Measurements from ENCODE around the gene RAB10. TPM values are rescaled to one million over a fixed set of nuclear protein-coding genes. Genes with fewer than 3 reads are reported as not detected.

Gene RAB10
- total and polyA plus RNA-seq, 2 experiments from 2014 or later = 100 to 122 TPM

DNA sequence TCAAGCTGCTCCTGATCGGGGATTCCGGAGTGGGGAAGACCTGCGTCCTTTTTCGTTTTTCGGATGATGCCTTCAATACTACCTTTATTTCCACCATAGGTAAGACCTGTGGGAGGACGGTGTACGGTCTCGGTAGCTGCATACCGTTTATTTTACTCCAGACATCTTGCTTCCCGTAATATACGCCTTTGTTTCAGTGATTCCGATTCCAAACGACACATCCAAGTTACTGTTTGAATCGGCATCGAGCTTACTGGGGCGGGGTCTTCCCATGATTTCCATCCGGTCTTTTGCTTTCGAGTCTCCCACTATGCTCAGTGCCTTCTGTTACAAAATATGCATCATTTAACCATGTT lies 731 bp downstream of the RAB10 start:
- Histone ChIP-seq H3K27ac (peak overlapping the region; percentile 99), H3K79me2 (peaks cover 66% of the 10 kb centered on the region), H3K4me2 (peak overlapping the region; percentile 79), H2AFZ (peak overlapping the region; percentile 10), H3K9me2 (replicated peaks; ENCODE audit: insufficient read depth) (no peaks in the 10 kb centered on the region), H3K36me3 (replicated peaks; ENCODE audit: insufficient read depth, low read depth) (no peaks in the 10 kb centered on the region), H3K4me1 (ENCODE audit: insufficient read depth) (peaks cover 12% of the 10 kb centered on the region), H4K20me1 (ENCODE audit: insufficient read depth, poor library complexity, severe bottlenecking) (peaks cover 47% of the 10 kb centered on the region), H3K9me3 (ENCODE audit: low read depth) (no peaks in the 10 kb centered on the region), H3K27me3 (no peaks in the 10 kb centered on the region), H3K4me3 (peak overlapping the region; percentile 66)
- WGBS (ENCODE audit: low lambda C conversion rate, missing lambda C conversion rate) = 2% methylated on average over 18 of the region's 18 CpGs
- no peak for DNase-seq (ENCODE audit: low spot score)
- TF ChIP-seq EZH2phosphoT487 (IDR thresholded peaks at IDR 0.05; ENCODE audit: low read depth, severe bottlenecking, unreplicated experiment) = no peak
- TF ChIP-seq, protein P1, sequence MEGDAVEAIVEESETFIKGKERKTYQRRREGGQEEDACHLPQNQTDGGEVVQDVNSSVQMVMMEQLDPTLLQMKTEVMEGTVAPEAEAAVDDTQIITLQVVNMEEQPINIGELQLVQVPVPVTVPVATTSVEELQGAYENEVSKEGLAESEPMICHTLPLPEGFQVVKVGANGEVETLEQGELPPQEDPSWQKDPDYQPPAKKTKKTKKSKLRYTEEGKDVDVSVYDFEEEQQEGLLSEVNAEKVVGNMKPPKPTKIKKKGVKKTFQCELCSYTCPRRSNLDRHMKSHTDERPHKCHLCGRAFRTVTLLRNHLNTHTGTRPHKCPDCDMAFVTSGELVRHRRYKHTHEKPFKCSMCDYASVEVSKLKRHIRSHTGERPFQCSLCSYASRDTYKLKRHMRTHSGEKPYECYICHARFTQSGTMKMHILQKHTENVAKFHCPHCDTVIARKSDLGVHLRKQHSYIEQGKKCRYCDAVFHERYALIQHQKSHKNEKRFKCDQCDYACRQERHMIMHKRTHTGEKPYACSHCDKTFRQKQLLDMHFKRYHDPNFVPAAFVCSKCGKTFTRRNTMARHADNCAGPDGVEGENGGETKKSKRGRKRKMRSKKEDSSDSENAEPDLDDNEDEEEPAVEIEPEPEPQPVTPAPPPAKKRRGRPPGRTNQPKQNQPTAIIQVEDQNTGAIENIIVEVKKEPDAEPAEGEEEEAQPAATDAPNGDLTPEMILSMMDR (IDR thresholded peaks at IDR 0.05; ENCODE audit: poor library complexity) = no peak
- TF ChIP-seq EZH2 (IDR thresholded peaks at IDR 0.05; ENCODE audit: borderline replicate concordance) = no peak

DNA sequence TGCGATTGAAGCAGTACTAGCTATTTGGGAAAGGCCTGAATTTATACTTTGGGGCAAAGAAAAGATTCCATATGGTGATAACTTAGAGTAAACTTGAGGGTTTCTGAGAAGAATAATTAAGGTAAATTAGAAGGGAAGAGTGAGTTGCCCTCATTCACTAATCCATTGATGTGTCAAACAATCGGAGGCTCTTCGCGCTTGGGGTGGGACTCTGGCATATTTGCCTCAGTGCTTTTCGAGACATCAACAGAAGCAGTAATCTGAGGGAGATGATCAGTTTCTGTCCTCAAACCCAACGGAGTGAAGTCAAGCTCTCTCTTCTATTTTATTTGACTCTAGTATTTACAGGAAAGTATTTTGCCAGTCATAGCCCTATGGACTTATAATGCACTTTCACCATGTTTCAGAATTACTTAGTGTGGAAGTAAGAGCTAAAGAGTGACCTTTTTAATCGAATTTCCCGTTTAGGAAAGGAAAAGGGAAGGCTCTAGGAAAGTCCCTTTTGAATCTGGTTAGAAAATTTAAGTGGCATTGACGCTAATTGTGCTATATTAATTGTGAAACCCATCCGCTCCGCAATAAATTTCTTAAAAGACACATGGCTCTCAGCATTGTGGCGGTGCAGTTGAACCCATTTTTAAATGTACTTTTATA lies 1.3 kb downstream of the RAB10 start:
- 3% methylated on average over 12 of the region's 12 CpGs for WGBS (ENCODE audit: low lambda C conversion rate, missing lambda C conversion rate)
- H4K20me1 ChIP-seq (ENCODE audit: insufficient read depth, poor library complexity, severe bottlenecking) = peaks cover 53% of the 10 kb centered on the region

DNA sequence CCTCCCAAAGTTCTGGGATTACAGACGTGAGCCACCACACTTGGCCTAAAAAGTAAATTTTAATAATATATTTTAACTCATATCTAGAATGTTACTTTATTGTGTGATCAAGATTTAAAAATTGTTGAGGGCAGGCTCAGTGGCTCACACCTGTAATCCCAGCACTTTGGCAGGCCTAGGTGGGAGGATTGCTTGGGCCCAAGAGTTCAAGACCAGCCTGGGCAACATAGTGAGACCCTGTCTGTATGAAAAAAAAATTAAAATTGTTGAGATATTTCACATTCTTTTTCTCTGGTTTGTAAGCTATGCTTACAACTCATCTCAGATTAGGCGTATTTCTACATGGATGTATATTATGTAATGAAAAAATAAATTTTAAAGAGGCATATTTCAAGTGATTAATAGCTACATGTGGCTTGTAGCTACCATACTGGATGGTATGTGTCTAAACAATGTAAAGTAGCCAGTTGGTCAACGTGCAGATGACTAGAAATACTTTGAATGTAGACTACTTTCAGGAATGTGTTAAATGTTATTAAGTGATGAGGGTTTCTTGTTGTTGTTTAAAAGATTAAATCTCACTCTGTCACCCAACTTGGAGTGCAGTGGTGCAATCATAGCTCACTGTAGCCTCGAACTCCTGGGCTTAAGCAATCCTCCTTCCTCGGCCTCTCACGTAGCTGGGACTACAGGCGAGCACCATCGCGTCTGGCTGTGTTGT lies 5.9 kb downstream of the RAB10 start:
- Histone ChIP-seq H3K27me3 (no peaks in the 10 kb centered on the region), H3K9me3 (ENCODE audit: low read depth) (no peaks in the 10 kb centered on the region), H3K36me3 (replicated peaks; ENCODE audit: insufficient read depth, low read depth) (no peaks in the 10 kb centered on the region), H3K9me2 (replicated peaks; ENCODE audit: insufficient read depth) (no peaks in the 10 kb centered on the region), H3K79me2 (peaks cover 100% of the 10 kb centered on the region), H2AFZ (no peak overlapping the region), H3K27ac (no peak overlapping the region), H3K4me3 (no peak overlapping the region), H3K4me2 (no peak overlapping the region), H4K20me1 (ENCODE audit: insufficient read depth, poor library complexity, severe bottlenecking) (peaks cover 96% of the 10 kb centered on the region), H3K4me1 (ENCODE audit: insufficient read depth) (peaks cover 19% of the 10 kb centered on the region)
- no peak for TF ChIP-seq EZH2phosphoT487 (IDR thresholded peaks at IDR 0.05; ENCODE audit: low read depth, severe bottlenecking, unreplicated experiment)
- TF ChIP-seq EZH2 (IDR thresholded peaks at IDR 0.05; ENCODE audit: borderline replicate concordance) = no peak
- TF ChIP-seq, protein P1 (IDR thresholded peaks at IDR 0.05; ENCODE audit: poor library complexity) = no peak
- WGBS (ENCODE audit: low lambda C conversion rate, missing lambda C conversion rate) = 81% methylated on average over 9 of the region's 9 CpGs
- DNase-seq (ENCODE audit: low spot score) = no peak

More for the DNA sequence above, 1.3 kb downstream of the RAB10 start:
- Histone ChIP-seq H3K27ac (peak overlapping the region; percentile 99), H3K4me1 (ENCODE audit: insufficient read depth) (peaks cover 12% of the 10 kb centered on the region), H3K36me3 (replicated peaks; ENCODE audit: insufficient read depth, low read depth) (no peaks in the 10 kb centered on the region), H3K4me2 (peak overlapping the region; percentile 79), H3K79me2 (peaks cover 72% of the 10 kb centered on the region), H3K27me3 (no peaks in the 10 kb centered on the region), H3K4me3 (peak overlapping the region; percentile 66), H3K9me2 (replicated peaks; ENCODE audit: insufficient read depth) (no peaks in the 10 kb centered on the region), H3K9me3 (ENCODE audit: low read depth) (no peaks in the 10 kb centered on the region), H2AFZ (peak overlapping the region; percentile 10)
- TF ChIP-seq EZH2 (IDR thresholded peaks at IDR 0.05; ENCODE audit: borderline replicate concordance) (no peak), EZH2phosphoT487 (IDR thresholded peaks at IDR 0.05; ENCODE audit: low read depth, severe bottlenecking, unreplicated experiment) (no peak)
- TF ChIP-seq, protein P1 (IDR thresholded peaks at IDR 0.05; ENCODE audit: poor library complexity) = no peak
- no peak for DNase-seq (ENCODE audit: low spot score)

All from hepatocyte (in vitro differentiated cells).